Esophagus squamous epithelium (tissue), 4 donors: ENCODE measurements around the gene PRLH.

Source experiments
- POLR2A ChIP-seq, 4 donors: fragments of 450-650 bp; IDR thresholded peaks; one replicate each; pipeline ENCODE4 v1.6.1; 2017; ENCODE audit warnings: antibody characterized with exemption in 4 of 4, mild to moderate bottlenecking in 4 of 4, moderate library complexity in 3 of 4
- TF ChIP-seq, protein P1 (sequence below), 6 experiments: fragments of 450-650 bp in 4 of 6; fragments of 200-600 bp in 2 of 6; sonication (generic) in 2 of 6; IDR thresholded peaks; one replicate each; pipeline ENCODE4 v1.5.1; 2016 to 2019; ENCODE audit warnings: antibody characterized with exemption in 6 of 6, mild to moderate bottlenecking in 4 of 6, moderate library complexity in 4 of 6

DNA sequence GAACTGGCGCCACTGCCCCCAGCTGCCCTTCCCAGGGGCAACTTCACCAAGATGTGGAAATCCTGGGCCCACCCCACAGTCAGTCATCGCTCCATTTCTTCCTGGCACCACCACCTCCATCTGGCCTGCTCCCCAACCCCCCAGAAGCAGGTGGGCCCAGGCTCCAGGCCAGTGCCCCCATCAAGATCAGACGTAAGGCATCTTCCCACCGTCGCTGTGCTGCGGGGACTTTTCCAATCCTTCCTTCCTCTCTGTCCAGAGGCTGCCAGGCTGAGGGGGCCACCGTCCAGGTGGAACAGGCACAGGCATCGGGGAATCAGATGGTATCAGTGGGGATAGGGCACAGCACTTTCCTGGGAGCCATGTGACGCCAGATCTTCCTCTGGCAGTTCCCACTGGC, 8.1 kb downstream of the PRLH start:
- TF ChIP-seq, protein P1, sequence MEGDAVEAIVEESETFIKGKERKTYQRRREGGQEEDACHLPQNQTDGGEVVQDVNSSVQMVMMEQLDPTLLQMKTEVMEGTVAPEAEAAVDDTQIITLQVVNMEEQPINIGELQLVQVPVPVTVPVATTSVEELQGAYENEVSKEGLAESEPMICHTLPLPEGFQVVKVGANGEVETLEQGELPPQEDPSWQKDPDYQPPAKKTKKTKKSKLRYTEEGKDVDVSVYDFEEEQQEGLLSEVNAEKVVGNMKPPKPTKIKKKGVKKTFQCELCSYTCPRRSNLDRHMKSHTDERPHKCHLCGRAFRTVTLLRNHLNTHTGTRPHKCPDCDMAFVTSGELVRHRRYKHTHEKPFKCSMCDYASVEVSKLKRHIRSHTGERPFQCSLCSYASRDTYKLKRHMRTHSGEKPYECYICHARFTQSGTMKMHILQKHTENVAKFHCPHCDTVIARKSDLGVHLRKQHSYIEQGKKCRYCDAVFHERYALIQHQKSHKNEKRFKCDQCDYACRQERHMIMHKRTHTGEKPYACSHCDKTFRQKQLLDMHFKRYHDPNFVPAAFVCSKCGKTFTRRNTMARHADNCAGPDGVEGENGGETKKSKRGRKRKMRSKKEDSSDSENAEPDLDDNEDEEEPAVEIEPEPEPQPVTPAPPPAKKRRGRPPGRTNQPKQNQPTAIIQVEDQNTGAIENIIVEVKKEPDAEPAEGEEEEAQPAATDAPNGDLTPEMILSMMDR (IDR thresholded peaks at IDR 0.05): no peak
- TF ChIP-seq POLR2A (IDR thresholded peaks at IDR 0.05): no peak
